NCI-H2107 (cell line): ENCODE measurements around the gene DNM2.
A peak's percentile ranks its signal among the peaks of the same experiment; 100 is the strongest.
"Not testable (repeated sequence)": the region's sequence is repeated elsewhere in the genome, so short reads cannot be mapped to it uniquely, and the experiment has no call there.

Experiments
- DNase-seq: peaks from one replicate; lab custom pipeline; 2025; lab: John Stamatoyannopoulos, UW

DNM2 gene

DNA sequence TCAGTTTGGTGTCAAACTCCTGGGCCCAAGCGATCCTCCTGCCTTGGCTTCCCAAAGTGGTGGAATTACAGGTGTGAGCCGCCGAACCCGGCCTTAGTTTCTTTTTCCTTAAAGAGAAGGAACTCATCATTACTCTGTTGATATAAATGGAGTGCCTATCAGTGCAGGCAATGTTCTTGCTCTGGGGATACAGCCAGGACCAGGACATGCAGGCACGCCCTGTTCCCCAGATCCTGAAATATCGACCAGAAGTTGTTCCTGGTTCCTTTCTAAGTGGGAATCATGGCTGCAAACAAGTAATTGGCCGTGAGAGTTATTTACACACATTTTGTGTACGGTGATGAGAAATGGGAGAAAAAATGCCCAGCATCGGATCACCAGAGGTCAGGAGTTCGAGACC lies 8.4 kb downstream of the DNM2 start:
- no peak for DNase-seq

DNA sequence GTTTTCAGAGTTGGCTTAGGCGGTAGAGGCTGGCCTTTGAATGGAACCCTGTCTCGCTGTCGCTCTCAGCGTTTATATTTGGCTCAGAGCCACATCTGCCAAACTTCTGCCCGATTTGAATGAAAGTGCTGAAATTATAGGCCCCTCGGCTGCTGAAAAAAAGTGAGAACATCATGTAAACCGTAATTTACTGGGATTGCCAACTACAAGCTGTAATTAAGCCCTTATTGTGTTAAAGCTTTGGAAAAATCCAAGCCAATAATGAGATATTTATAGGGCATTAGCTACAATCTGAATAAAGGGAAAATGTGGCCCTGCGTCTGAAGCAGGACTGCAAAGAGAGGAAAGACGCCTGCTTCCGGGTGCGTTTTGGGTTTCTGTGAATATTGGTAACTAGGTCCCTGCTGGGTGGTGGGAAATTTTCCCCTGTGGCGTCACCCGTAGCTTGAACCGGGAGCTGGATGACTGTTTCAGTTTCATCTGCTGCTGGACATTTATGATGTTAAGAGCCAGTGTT lies 9.9 kb downstream of the DNM2 start:
- DNase-seq = no peak

DNA sequence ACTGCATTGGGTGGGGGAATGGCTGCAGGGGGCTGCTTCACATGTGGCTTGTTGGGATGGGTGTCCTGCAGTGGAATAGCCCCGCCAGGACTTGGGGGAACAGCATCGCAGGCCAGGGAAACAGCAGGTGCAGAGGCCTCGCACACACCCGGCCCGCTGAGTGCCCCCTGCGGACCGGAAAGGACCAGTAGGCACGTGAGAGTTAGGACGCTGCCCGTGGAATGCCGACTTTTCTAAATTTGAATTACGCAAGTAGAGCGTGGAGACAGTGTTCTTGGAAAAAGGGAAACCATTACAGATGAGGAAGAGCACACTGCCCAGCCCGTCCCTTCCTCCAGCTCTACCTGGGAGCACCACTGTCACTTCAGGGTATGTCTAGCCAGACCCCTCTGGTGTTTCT lies 11.5 kb downstream of the DNM2 start:
- no peak for DNase-seq

DNA sequence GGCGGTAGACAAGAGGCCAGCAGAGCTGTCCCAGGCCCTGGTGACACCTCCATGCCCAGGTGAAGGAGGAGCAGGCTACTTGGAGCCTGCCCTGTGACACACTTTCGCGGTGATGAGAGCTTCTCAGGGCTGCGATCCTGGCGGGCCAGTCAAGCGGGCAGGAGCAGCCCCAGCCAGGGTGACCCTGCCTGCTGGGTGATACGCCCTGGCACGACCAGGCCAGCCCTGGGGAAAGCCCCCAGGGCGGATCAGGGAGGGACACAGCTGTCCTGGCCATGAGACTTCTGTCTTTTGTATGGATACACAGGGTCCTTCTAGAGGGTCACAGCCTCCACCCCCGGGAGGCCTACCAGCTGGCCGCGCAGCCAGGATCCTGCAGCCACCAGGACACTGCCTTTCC lies 13.1 kb downstream of the DNM2 start:
- no peak for DNase-seq

DNA sequence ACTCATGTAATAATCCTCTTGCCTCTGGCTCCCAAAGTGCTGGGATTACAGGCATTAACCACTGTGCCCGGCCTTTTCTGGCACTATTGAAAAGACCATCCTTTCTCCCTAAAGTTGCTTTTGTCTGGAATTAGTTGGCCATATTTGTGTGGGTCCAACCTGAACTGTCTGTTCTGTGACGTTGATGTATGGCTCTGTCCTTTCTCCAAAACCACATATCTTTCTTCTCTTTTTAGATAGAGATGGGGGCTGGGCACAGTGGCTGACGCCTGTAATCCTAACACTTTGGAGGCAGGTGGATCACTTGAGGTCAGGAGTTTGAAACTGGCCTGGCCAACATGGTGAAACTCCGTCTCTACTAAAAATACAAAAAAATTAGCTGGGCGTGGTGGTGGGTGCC lies 17.9 kb downstream of the DNM2 start:
- DNase-seq = no peak

DNA sequence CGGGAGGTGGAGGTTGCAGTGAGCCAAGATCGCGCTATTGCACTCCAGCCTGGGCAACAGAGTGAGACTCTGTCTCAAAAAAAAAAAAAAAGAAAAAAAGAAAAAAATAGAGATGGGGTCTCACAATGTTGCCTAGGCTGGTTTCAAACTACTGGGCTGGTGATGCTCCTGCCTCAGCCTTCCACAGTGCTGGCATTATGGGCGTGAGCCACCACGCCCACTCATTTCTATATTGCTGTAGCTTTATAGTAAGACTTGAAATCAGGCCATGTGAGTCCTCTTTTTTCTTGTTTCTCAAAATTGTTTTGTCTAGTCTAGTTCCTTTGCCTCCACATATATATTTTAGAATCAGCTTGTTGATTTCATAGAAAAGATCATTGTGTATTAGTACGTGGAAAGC lies 18.3 kb downstream of the DNM2 start:
- no peak for DNase-seq

DNA sequence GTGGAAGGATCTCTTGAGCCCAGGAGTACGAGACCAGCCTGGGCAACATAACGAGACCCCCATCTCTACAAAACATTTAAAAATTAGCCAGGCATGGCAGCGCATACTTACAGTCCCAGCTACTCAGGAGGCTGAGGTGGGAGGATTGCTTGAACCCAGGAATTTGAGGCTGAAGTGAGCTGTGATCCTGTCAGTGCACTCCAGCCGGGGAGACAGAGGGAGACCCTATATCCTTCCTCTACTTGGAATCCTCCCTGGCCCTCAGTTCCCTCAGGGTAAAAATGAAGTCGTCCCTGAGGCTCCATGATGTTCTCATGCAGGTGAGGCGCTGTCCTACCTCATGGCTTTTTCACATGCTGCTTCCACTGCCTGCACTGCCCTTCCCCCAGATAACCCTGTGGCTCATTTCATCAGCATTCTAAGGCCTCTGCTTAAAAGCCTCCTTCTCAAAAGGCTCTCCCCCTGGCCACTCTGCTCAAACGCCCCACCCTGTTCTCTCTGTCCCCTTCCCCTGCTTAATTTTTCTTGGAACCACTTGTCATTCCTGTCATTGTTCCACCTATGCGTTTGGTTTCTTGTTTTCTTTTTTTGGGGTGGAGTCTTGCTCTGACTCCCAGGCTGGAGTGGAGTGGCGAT lies 19.2 kb downstream of the DNM2 start:
- DNase-seq = no peak

DNA sequence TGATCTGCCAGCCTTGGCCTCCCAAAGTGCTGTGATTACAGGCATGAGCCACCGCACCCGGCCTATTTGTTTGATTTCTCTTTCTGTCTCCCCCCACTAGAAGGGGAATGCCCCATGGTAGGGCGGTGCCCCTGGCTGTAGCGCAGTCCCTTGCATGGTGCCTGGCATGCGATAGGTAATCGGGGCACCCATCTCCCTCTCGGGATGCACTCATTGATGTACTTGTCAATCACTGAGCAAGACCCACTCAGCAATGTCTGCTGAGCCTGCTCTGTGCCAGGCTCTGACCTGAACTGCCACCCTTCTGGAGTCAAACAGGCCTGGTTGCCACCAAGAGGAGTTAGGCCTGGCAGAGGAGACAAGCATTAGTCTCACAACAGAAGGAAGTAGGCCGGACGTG lies 19.8 kb downstream of the DNM2 start:
- DNase-seq = no peak

DNA sequence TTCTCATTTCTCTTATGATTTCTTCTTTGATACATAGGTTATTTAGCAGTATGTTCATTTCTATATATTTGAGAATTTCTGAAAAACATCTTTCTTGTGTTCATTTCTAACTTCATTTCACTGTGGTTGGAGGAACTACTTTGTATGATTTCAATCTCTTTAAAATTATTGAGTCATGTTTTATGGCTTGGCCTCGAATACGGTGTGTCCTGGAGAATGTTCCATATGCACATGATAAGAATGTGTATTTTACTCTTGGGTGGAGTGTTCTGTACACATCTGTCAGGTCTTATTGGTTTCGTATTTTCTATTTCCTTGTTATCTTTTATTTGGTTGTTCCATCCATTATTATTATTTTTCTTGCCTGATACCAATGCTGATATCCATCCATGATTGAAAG lies 22.9 kb downstream of the DNM2 start:
- no peak for DNase-seq

DNA sequence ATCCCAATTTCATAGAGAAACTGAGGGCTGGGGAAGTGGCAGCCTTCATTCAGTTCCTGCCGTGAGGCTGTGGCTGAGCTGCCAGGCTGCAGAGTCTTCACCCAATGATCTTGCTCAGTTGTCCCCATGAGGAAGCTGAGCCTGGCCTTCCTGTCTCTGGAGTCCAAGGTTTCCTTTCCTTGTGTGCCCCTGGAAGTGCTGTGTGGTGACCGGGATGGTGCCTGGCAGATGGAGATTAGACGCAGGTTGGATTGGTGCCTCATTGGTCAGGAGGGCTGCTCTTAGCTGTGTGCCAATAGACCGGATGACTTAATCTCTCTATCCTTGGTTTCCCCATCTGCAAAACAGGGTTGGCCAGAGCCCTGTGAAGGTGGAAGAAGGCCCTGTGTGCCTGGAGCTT lies 24.6 kb downstream of the DNM2 start:
- no peak for DNase-seq

DNA sequence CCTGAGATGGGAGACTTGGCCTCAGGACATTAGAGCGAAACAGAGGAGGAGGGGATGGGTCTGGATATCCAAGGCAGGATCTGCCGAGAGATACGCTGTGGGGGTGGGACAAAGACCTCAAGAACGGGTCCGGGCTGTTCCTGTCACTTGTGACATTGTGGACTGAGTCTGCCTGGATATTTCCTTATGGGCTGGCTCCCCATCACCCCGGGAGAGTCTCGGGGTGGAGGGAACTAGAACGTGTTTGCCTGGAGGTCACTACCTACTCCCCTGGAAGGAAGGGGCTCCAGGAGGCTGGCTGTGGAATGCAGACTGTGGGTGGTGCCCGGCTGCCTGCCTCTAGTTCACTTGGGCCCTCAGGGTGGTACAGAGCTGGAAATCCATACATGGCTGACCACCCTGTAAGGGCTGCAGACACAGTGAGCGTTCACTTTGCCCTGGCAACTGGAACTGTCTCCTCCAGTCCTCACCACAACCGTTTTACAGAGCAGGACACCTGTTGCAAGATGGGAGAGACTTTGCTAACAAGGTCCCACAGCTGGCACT lies 26.4 kb downstream of the DNM2 start:
- no peak for DNase-seq

DNA sequence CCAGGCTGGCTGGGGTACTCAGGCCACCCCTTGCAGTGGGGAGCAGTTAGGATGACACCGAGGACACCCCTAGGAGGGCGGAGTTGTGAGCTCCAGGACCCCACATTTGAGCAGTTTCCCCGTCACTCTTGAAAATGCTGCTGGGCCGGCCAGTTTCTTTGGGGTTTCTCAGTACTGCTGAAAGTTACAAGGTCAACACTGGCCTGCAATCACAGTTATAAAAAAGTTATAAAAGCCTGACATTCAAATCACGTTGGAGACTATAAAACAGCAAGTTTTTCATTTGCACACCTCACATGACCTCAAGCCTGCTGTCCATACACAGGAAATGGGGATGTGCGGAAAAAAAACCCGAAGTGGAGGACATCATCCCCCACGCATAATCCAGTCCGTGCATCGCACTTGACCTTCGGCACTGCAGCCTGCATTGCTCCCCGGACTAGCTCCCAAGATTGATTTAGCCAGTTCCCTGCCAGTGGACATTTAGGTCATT lies 27.0 kb downstream of the DNM2 start:
- DNase-seq = no peak

DNA sequence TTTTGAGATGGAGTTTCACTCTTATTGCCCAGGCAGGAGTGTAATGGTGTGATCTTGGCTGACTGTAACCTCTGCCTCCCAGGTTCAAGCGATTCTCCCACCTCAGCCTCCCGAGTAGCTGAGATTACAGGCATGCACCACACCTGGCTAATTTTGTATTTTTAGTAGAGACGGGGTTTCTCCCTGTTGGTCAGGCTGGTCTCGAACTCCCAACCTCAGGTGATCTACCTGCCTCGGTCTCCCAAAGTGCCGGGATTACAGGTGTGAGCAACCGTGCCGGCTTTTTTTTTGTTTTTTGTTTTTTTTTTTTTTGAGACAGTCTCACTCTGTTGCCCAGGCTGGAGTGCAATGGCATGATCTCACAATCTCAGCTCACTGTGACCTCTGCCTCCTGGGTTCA lies 28.6 kb downstream of the DNM2 start:
- not testable (repeated sequence) for DNase-seq

DNA sequence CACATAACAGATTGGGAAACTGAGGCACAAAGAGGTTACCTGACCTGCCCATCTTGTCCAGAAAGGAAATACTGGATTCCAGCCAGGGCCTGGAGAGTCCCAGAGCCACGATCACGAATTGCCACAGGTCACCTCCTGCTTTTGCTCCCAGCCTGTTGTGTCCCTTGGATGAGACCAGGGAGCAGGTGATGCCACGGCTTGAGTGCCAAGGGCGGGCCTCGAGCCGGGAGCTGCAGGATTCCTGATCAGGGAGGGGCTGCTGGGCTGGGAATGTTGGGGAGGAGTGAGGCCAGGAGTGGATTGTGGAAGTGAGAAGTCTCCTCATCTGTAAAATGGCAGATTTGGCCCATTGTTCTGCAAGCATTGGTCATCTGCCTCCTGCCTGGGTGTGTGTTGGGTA lies 29.4 kb downstream of the DNM2 start:
- no peak for DNase-seq

DNA sequence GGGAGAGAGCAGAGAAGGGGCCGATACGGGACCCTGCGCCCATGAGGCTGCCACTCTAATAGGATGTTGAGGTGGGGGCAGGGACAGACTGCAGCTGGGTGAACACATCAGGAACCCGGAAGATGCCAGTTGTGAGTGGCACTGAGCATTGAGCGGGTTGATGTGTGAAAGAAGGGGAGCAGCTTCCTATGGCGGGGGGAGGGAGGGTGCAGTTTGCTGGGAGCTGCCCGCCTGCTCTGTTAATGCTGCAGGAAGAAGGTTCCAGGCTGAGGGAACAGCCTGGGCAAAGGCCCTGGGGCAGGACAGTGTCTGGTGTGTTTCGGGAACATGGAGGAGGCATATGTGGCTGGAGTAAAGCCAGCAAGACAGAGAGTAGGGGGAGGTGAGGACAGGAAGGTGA lies 29.8 kb downstream of the DNM2 start:
- DNase-seq = no peak

DNA sequence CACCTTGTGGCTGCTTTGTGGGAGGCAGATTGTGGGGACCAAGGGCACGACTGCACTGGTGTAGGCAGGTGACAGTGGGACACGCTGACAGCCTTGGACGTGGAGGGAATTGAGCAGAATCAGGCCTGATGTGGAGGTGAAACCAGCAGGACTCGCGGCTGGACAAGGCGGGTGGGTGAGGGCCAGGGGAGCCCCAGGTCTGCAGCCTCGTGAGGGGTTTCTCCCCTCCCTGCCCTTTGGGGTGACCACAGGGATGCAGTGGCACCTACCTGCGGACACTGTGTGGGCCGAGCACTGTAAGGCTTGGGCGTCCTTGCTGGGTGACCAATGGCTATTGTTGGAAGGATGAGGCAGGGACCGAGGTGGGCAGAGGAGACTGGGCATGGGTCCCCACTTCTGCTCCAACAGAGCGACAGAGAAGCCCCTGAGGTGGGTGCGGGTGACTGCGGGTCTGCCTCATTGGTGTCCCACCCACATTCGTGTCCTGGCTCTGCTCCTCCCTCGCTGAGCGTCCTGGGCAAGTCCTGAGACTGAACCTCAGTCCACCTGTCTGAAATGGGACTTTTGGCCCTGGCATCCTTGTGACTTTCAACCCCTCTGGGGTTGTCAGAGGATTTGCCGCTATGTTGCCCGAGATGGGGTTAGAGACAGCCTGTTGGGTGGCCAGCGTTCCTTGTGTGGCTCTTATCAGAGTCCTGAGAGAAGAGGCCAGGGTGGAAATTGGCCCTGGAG lies 30.5 kb downstream of the DNM2 start:
- DNase-seq = no peak

DNA sequence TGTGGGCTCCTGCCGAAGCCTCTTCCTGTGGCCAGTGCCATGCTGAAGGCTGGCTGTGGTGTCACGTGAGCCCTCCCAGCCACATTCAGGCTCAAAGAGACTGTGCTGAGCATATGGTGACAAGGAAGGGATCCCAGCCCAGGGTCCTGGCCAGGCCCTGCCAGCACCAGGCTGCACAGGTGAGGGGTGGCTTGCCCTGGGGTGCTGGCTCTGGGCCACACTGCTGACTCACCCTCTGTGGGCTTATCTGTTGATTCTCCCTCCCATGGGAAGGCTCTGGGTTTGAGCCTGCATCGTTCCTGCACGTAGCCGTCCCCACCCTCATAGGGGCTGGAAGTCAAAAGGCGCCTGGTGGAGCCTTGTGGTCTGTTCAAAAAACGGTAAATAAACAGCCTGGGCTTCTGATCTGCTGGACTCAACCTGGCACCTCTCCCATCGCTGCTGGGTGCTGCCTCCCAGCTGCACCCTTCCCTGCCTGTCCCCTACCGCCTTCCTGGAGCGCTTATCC lies 31.1 kb downstream of the DNM2 start:
- peak; percentile 53 for DNase-seq

DNA sequence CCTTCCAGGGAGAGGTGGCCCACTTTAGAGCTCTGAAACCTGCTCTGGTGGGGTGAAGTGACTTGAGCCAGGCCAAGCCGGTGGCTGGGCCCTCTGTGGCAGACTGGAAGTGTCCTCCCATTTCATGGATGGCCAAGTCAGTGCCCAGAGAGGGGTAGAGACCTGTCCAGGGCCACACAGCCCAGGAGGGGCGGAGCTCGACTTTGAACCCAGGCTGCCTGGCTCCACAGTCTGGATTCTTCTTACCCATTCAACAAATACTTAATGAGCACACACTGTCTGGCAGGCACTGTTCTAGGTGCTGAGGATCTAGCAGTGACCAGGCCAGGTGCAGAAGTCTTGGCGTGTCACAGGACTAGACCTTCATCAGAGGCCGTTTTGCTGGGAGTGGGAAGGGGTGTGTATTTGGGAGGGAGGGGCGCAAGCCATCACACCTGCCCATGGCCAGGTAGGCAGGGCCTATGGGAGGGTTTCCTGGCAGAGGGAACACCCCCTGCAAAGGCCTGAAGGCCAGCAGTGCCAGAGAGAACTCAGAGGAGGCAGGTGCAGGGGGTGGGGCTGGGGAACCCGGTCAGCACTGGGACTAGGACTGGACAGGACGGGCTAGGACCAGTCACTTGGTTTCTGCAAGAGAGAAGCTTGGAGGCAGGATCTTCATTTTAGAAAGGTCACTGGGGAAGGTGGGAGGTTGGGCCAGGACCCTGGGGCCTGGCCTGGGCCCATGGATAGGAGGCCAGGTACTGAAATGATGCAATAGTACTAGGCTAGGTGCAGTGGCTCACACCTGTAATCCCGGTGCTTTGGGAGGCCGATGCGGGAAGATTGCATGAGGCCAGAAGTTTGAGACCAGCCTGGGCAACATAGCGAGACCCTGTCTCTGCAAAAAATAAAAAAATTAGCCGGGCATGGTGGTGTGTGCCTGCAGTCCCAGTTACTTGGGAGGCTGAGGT lies 31.8 kb downstream of the DNM2 start:
- no peak for DNase-seq

DNA sequence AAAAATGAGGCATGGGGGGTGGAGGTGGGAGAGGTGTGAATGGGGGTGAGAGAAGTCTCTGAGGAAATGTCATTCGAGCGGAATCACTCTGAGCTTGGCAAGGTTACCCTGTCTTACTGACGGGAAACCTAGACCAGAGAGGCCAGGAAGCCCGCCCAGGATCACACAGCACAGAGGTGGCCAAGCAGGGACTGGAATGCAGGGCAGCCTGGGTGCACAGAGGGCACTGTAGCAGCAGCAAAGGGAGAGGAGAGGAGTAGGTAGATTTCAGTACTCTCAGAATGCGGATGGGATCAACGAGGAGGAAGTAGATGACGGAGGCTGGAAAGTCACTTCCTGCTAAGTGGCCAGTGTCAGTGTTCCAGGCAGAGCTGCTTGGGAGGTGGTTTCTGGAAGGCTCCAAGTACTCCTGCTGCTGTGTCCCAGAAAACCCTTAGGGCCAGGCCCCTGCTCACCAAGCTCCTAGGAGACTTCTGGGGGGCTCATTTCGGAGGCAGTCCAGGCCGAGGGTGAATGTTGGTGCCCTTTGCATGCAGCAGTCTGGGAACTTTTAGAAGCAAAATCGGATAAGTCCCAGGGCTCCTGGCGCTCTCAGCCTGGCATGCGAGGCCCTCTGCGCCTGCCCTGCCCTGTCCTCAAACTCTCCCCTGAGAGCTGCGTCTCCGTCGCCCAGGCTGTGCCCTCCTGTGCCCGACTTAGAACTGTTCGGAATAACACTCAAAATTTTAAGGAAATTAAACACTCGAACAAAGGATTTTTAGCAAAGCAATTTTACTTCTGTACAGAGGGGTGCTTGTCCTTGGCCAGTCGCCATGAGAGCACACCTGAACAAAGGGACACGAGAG lies 33.5 kb downstream of the DNM2 start:
- no peak for DNase-seq

DNA sequence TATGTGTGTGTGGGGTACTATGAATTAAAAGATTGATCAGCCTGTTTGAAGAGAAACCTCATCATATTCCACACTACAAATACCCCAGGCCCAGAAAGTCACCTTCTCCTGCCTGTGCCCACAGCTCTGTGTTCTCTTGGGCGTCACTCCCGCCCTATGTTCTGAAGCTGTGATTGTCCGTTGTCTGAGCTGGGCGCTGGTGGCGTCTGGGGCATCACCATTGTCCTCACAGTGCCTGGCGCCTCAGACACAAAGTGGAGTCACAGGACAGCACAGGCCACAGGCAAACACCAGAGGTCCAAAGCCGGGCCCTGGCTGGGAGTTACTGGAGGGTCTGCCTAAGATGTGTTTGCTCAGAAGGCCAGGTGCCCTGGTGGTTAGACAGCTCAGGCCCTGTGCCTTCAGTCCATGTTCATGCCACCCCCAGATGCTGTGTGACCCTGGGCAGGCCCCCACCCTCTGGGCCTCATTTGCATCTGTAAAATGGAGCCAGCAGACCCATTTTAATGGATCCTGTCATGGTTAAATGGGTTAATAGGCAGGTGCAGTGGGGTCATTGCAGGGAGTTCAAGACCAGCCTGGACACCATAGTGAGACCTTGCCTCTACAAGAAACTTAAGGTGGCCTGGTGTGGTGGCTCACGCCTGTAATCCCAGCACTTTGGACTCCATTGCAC lies 34.5 kb downstream of the DNM2 start:
- no peak for DNase-seq
